Mesenchymal stem cell (in vitro differentiated cells and primary cell): ENCODE data around the gene TRAF3.

Experiments
- DNase-seq: peaks from one replicate; pipeline ENCODE4 v3.0.0-alpha.2; 2013
- H2AFZ ChIP-seq: one replicate; pipeline ENCODE4 v1.6.1; 2013; ENCODE audit warnings: low read depth, mild to moderate bottlenecking, control low read depth, inconsistent platforms, low read length, moderate library complexity
- H2AK5ac ChIP-seq: 2 replicates; pipeline ENCODE4 v1.6.1; 2013; ENCODE audit warnings: low read length, moderate library complexity, mild to moderate bottlenecking, inconsistent platforms; ENCODE audit not compliant: severe bottlenecking
- H2BK120ac ChIP-seq: one replicate; pipeline ENCODE4 v1.6.1; 2013; ENCODE audit warnings: low read depth, mild to moderate bottlenecking, inconsistent platforms, low read length, moderate library complexity
- H2BK12ac ChIP-seq, 2 experiments: one replicate each; pipeline ENCODE4 v1.6.1; 2013; ENCODE audit warnings: inconsistent platforms in 2 of 2, low read length in 2 of 2, mild to moderate bottlenecking in 2 of 2, moderate library complexity in 2 of 2, control low read depth in 1 of 2
- H2BK15ac ChIP-seq: one replicate; pipeline ENCODE4 v1.6.1; 2013; ENCODE audit warnings: mild to moderate bottlenecking, low read depth, inconsistent platforms; ENCODE audit not compliant: poor library complexity, severe bottlenecking
- H2BK5ac ChIP-seq: 2 replicates; pipeline ENCODE4 v1.6.1; 2013; ENCODE audit warnings: low read depth, mild to moderate bottlenecking, low read length, control low read depth, inconsistent platforms; ENCODE audit not compliant: poor library complexity, severe bottlenecking
- H3K14ac ChIP-seq, 2 experiments: one replicate each; pipeline ENCODE4 v1.6.1; 2013; ENCODE audit warnings: inconsistent platforms in 2 of 2, low read length in 2 of 2, control low read depth in 1 of 2, mild to moderate bottlenecking in 1 of 2, moderate library complexity in 1 of 2
- H3K18ac ChIP-seq, 2 experiments: one replicate each; pipeline ENCODE4 v1.6.1; 2013; ENCODE audit warnings: inconsistent platforms in 2 of 2, low read length in 2 of 2, control low read depth in 1 of 2, low read depth in 1 of 2, mild to moderate bottlenecking in 1 of 2
- H3K23ac ChIP-seq, 2 experiments: one replicate each; pipeline ENCODE4 v1.6.1; 2013; ENCODE audit warnings: inconsistent platforms in 2 of 2, low read length in 2 of 2, mild to moderate bottlenecking in 2 of 2, moderate library complexity in 2 of 2, control low read depth in 1 of 2
- H3K27ac ChIP-seq: 2 replicates; pipeline ENCODE4 v1.5.1; 2013; ENCODE audit warnings: mild to moderate bottlenecking, moderate library complexity, low read length, control low read depth, inconsistent platforms; ENCODE audit not compliant: poor library complexity, severe bottlenecking
- H3K27me3 ChIP-seq, 2 experiments: 2 replicates each; pipeline versions ENCODE4 v1.6.1 to v1.7.0; 2013; ENCODE audit warnings: low read length in 2 of 2, mild to moderate bottlenecking in 2 of 2, moderate library complexity in 2 of 2, control low read depth in 1 of 2, inconsistent platforms in 1 of 2; ENCODE audit not compliant: control insufficient read depth in 1 of 2, insufficient read depth in 1 of 2
- H3K36me3 ChIP-seq, 2 experiments: 2 replicates each; pipeline versions ENCODE4 v1.6.1 to v1.7.0; 2013; ENCODE audit warnings: low read length in 2 of 2, control low read depth in 1 of 2, inconsistent platforms in 1 of 2, low read depth in 1 of 2, mild to moderate bottlenecking in 1 of 2; ENCODE audit not compliant: insufficient read depth in 2 of 2, control insufficient read depth in 1 of 2
- H3K4ac ChIP-seq, 2 experiments: one replicate each; pipeline ENCODE4 v1.6.1; 2013; ENCODE audit warnings: inconsistent platforms in 2 of 2, low read length in 2 of 2, mild to moderate bottlenecking in 2 of 2, moderate library complexity in 2 of 2, control low read depth in 1 of 2, low read depth in 1 of 2
- H3K4me1 ChIP-seq: 2 replicates; pipeline ENCODE4 v1.6.1; 2013; ENCODE audit warnings: low read depth, low read length, control low read depth; ENCODE audit not compliant: control insufficient read depth, insufficient read depth
- H3K4me2 ChIP-seq: 2 replicates; pipeline ENCODE4 v1.6.1; 2013; ENCODE audit warnings: low read length, mild to moderate bottlenecking, inconsistent platforms; ENCODE audit not compliant: poor library complexity, severe bottlenecking
- H3K4me3 ChIP-seq, 2 experiments: 2 replicates each; pipeline versions ENCODE4 v1.5.1 to v1.7.0; 2013; ENCODE audit warnings: low read length in 2 of 2, mild to moderate bottlenecking in 2 of 2, control low read depth in 1 of 2, low read depth in 1 of 2; ENCODE audit not compliant: insufficient read depth in 1 of 2
- H3K79me1 ChIP-seq: replicated peaks from 2 replicates; pipeline ENCODE4 v1.6.1; 2013; ENCODE audit warnings: mild to moderate bottlenecking, control low read depth, low read length, inconsistent platforms; ENCODE audit not compliant: poor library complexity, severe bottlenecking
- H3K9ac ChIP-seq: 2 replicates; pipeline ENCODE4 v1.7.0; 2013; ENCODE audit warnings: mild to moderate bottlenecking, low read length, moderate library complexity
- H3K9me3 ChIP-seq: 2 replicates; pipeline ENCODE4 v1.7.0; 2013; ENCODE audit warnings: mild to moderate bottlenecking, low read length; ENCODE audit not compliant: control insufficient read depth
- H4K8ac ChIP-seq: one replicate; pipeline ENCODE4 v1.6.1; 2013; ENCODE audit warnings: inconsistent platforms, mild to moderate bottlenecking, low read length, moderate library complexity
- H4K91ac ChIP-seq: one replicate; pipeline ENCODE4 v1.6.1; 2013; ENCODE audit warnings: mild to moderate bottlenecking, low read length, inconsistent platforms
- WGBS: methylation state at CpG from one replicate; pipeline ENCODE4 v1.1.7; 2013; ENCODE audit warnings: mixed read lengths; 5-methylcytosine and 5-hydroxymethylcytosine counted together

The TRAF3 gene

DNA sequence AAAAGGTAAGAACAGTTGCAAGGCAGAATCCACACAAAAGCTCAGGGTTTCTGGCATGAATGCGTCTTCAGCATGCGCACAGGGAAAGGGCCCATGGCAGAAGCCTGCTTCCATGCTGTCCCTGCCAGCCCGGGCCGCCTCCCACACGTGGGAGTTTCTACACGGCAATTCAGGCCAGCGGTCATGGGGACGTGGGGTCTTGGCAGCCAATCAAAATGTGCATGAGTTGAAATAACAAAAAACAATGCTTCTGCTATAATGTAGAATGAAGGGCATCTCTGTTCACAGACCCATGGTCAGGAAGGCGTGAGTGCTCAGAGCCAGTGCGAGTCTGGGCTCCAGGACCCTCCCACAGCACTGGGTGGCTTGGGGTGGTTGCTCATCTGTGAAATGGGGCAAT lies 173.8 kb downstream of the TRAF3 start:
- no peak overlapping the region for H3K4ac ChIP-seq
- no peak overlapping the region for H3K27ac ChIP-seq
- 96% methylated on average over 10 of the region's 10 CpGs for WGBS
- H3K9me3 ChIP-seq: no peaks in the 10 kb centered on the region
- no peak overlapping the region for H2BK15ac ChIP-seq
- H3K23ac ChIP-seq: no peak overlapping the region
- no peak overlapping the region for H2BK5ac ChIP-seq
- H3K79me1 ChIP-seq: peaks cover 20% of the 10 kb centered on the region
- H3K4me2 ChIP-seq: no peak overlapping the region
- no peak overlapping the region for H3K18ac ChIP-seq
- no peak overlapping the region for H4K8ac ChIP-seq
- H3K9ac ChIP-seq: no peak overlapping the region
- H3K36me3 ChIP-seq: peaks cover 82 to 93% of the 10 kb centered on the region in 2 experiments
- H3K4me3 ChIP-seq: no peak overlapping the region
- no peak overlapping the region for H2AK5ac ChIP-seq
- H4K91ac ChIP-seq: no peak overlapping the region
- no peak overlapping the region for H2AFZ ChIP-seq
- DNase-seq: no peak
- no peak overlapping the region for H3K14ac ChIP-seq
- H2BK120ac ChIP-seq: no peak overlapping the region
- peaks cover 28% of the 10 kb centered on the region for H3K4me1 ChIP-seq
- no peak overlapping the region for H2BK12ac ChIP-seq
- no peaks in the 10 kb centered on the region for H3K27me3 ChIP-seq

DNA sequence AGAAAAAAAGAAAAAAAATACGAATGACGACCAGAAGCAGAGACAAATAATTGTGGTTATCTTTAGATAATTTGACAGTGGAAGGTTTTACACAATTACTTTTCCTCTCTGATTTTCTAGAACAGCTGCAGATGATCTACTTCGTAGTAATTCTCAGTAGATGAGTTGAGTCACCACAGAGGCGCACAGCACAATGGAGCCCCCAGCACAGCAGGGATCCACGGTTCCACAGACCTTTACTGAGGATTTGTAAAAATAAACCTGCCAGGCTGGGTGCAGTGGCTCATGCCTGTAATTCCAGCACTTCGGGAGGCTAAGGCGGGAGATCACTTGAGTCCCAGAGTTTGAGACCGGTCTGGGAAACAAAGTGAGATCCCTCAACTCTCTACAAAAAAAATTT lies 174.6 kb downstream of the TRAF3 start:
- H3K4me2 ChIP-seq: no peak overlapping the region
- H3K27me3 ChIP-seq: no peaks in the 10 kb centered on the region
- H3K9ac ChIP-seq: no peak overlapping the region
- H3K4me1 ChIP-seq: peaks cover 28% of the 10 kb centered on the region
- H2BK120ac ChIP-seq: no peak overlapping the region
- H3K79me1 ChIP-seq: peaks cover 20% of the 10 kb centered on the region
- H3K23ac ChIP-seq: no peak overlapping the region
- H2AFZ ChIP-seq: no peak overlapping the region
- H3K4me3 ChIP-seq: no peak overlapping the region
- H2BK12ac ChIP-seq: no peak overlapping the region
- H2BK5ac ChIP-seq: no peak overlapping the region
- H3K27ac ChIP-seq: peak overlapping the region; percentile 21
- H4K8ac ChIP-seq: no peak overlapping the region
- H3K14ac ChIP-seq: no peak overlapping the region
- no peak overlapping the region for H3K18ac ChIP-seq
- H3K4ac ChIP-seq: no peak overlapping the region
- no peak overlapping the region for H2BK15ac ChIP-seq
- DNase-seq: no peak
- H2AK5ac ChIP-seq: no peak overlapping the region
- 90% methylated on average over 7 of the region's 8 CpGs for WGBS
- H3K36me3 ChIP-seq: peaks cover 81 to 92% of the 10 kb centered on the region in 2 experiments
- no peak overlapping the region for H4K91ac ChIP-seq
- H3K9me3 ChIP-seq: no peaks in the 10 kb centered on the region

DNA sequence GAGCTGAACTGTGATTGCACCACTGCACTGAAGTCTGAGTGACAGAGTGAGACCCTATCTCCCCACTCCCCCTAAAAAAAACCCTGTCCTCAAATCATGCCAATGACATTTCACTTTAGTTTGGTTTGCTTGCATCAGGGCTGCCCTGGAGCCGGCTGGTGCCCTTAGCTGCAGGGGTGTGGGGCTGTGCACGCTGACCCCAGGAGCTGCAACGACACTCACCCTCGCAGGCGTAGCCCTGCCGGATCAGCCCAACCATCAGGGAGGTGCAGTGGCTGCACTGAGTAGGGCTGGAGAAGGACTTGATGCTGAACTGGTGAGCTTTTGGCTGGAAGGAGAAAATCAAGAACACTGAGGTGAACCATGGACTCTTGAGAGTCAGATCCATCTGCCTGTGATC lies 175.0 kb downstream of the TRAF3 start:
- 93% methylated on average over 6 of the region's 6 CpGs for WGBS
- no peaks in the 10 kb centered on the region for H3K9me3 ChIP-seq
- no peak overlapping the region for H2BK15ac ChIP-seq
- no peaks in the 10 kb centered on the region for H3K27me3 ChIP-seq
- no peak overlapping the region for H3K4ac ChIP-seq
- no peak overlapping the region for H3K18ac ChIP-seq
- no peak overlapping the region for H3K4me2 ChIP-seq
- H3K79me1 ChIP-seq: peaks cover 18% of the 10 kb centered on the region
- peak overlapping the region; percentile 61 for H4K8ac ChIP-seq
- H2BK5ac ChIP-seq: no peak overlapping the region
- H2AK5ac ChIP-seq: no peak overlapping the region
- H2BK120ac ChIP-seq: no peak overlapping the region
- H3K4me1 ChIP-seq: peaks cover 28% of the 10 kb centered on the region
- DNase-seq: no peak
- no peak overlapping the region for H2AFZ ChIP-seq
- peak overlapping the region in 1 of 2 experiments; percentile 14 for H3K4me3 ChIP-seq
- peak overlapping the region; percentile 21 for H3K27ac ChIP-seq
- H3K23ac ChIP-seq: no peak overlapping the region
- peak overlapping the region; percentile 53 for H4K91ac ChIP-seq
- no peak overlapping the region for H3K9ac ChIP-seq
- no peak overlapping the region for H2BK12ac ChIP-seq
- peaks cover 81 to 91% of the 10 kb centered on the region in 2 experiments for H3K36me3 ChIP-seq
- no peak overlapping the region for H3K14ac ChIP-seq

DNA sequence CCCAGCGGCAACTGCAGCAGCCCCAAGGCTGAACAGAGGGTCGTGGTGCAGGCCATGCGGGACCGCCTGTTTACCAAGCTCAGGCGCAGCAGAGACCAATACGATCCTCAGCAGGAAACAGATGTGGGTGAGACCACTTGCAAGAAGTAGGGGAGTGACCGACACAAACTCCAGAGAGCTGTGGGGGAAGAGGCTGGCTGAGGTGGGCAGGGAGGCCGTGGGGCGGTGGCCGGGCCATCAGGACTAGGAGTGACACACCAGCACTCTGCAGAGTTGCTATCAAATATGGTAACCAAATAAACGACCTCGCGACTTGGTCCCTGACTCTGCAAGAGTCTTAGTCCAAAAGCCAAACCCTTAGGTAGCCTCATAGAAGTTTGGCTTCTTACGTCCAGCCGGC lies 175.9 kb downstream of the TRAF3 start:
- H2AK5ac ChIP-seq: no peak overlapping the region
- no peak overlapping the region for H3K27ac ChIP-seq
- no peak overlapping the region for H4K8ac ChIP-seq
- H3K4me3 ChIP-seq: no peak overlapping the region
- no peaks in the 10 kb centered on the region for H3K27me3 ChIP-seq
- peaks cover 82 to 93% of the 10 kb centered on the region in 2 experiments for H3K36me3 ChIP-seq
- H3K4me2 ChIP-seq: no peak overlapping the region
- no peak overlapping the region for H2BK120ac ChIP-seq
- no peak overlapping the region for H2BK5ac ChIP-seq
- peaks cover 28% of the 10 kb centered on the region for H3K4me1 ChIP-seq
- H3K23ac ChIP-seq: no peak overlapping the region
- no peak overlapping the region for H2BK15ac ChIP-seq
- H3K14ac ChIP-seq: no peak overlapping the region
- no peak overlapping the region for H2AFZ ChIP-seq
- no peak overlapping the region for H3K4ac ChIP-seq
- no peaks in the 10 kb centered on the region for H3K9me3 ChIP-seq
- H4K91ac ChIP-seq: no peak overlapping the region
- H2BK12ac ChIP-seq: no peak overlapping the region
- H3K79me1 ChIP-seq: peaks cover 15% of the 10 kb centered on the region
- no peak for DNase-seq
- 97% methylated on average over 15 of the region's 15 CpGs for WGBS
- no peak overlapping the region for H3K9ac ChIP-seq
- no peak overlapping the region for H3K18ac ChIP-seq
